GM21619 (cell line): ENCODE data around the gene C3AR1.
"Not testable (repeated sequence)": the region's sequence is repeated elsewhere in the genome, so short reads cannot be mapped to it uniquely, and the experiment has no call there.

ENCODE experiments used
- ATAC-seq: cut with Tn5 transposase; IDR thresholded peaks from one replicate; pipeline ENCODE4 v1.9.1; 2021; ENCODE audit not compliant: unreplicated experiment

The C3AR1 gene

GRCh38 chr12:8031017-8031416, 35.1 kb downstream of the C3AR1 start:
- not testable (repeated sequence) for ATAC-seq

DNA sequence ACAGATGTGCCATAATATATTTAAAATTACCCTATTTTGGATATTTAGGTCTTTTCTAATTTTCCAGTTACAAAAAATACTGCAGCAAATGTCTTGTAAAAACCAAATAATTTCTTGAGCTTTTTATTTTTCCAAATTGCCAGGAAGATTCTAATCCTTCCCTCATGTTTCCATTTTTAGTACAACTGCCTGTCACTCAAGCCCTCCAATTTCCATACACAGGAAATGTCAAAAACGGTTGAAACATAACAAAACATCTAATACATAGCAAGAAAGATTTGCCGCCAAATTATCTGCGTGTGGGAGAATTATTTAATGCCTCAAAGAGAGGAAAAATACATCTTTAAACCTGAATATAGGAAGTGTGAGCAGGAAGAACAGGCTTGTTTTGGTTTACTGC, 36.0 kb downstream of the C3AR1 start:
- no peak for ATAC-seq

- ATAC-seq: no peak
These were observed 37.9 kb downstream of the C3AR1 start for GRCh38 chr12:8028267-8028666.

GRCh38 chr12:8027856-8028255, 38.3 kb downstream of the C3AR1 start:
- no peak for ATAC-seq

DNA sequence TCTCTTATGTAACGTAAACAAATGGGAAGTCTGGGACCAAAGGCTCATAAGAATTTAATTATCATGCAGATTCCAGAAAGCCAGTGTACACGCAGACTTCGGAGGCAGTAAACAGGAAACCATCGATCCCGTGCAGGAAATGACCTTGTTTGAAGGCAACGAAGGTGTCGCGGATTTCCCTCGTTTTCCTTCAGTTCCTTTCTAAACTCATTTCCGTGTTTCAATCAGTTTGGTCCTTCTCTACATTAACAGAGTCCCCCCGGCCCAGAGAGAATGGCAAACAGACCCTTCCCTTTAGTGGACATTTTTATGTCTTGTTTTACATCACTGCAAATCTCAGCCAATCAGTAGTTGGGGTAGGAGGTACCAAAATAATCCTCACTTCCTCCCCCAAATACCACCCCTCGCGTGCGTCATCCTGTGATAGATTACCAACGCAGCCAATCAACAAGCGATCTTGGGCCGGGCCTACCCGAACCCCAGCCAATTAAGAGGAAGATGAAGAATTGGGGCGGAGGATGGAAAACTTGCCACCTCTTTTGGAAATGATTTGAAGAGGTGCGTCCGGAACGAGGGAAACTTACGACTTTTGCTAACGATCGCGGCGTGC, 39.8 kb downstream of the C3AR1 start:
- ATAC-seq: peak; percentile 96

DNA sequence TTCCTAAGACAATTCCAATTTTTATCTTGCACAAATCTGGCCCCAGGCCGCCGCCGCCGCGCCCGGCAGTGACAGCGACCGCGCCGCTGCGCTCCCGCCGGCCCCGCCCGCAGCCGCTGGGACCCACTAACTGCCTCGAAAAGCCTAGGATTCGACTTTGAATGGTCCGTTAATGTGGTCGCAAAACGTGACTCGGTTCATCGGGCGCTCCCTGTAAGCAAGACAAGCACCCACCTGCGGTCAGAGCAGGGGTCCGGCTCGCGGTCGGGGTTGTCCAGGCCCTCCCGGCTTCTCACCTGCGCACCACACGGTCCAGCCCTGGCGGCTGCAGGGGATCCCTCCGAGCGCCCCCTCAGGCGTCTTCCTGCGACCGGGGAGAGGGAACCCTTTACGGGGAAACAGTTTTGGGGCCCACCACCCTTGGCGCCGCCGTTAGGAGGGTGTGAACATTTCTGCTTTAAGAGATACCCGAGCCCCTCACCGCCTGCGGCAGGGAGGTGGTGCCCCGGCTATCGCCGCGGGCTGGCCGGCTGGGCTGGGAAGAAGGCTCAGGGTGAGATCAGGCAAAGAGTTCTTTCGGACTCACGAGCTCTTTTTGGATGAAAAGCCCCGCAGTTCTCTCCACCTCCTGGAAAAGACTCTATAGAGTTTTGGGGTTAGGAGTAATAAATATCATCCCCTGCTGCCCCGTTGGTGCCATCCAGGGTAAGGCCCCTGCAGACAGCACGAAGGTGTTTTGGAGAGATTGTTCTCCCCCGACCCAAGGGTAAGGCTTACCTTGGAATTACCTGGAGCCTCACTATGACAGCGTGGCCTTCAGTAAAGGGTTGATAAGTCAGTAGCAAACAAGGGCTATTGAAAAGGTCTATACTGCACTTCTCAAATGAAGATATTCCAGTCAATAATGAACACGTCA, 47.2 kb downstream of the C3AR1 start:
- ATAC-seq: no peak

GRCh38 chr12:8018213-8018612, 47.9 kb downstream of the C3AR1 start:
- ATAC-seq: not testable (repeated sequence)

DNA sequence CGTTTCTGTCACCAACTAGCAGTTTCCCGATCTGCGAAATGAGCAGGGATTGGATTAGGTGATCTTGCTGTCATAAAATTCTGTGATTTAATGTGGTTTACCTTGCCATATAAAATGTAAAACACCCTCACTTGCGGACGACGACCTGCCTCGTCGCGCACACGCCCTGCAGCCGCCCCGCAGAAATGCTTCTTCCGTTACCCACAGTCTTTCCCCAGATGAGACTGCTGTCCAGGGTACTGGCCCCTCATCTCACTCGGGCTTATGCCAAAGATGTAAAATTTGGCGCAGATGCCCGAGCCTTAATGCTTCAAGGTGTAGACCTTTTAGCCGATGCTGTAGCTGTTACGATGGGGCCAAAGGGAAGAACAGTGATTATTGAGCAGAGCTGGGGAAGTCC, 51.3 kb downstream of the C3AR1 start:
- no peak for ATAC-seq

GRCh38 chr12:8012651-8013309, 53.4 kb downstream of the C3AR1 start:
- ATAC-seq: no peak

GRCh38 chr12:8011331-8011730, 54.8 kb downstream of the C3AR1 start:
- no peak for ATAC-seq
